Ovary (tissue), 9 donors: Measurements from ENCODE around the gene ARFRP1. TPM values are rescaled to one million over a fixed set of nuclear protein-coding genes. Genes with fewer than 3 reads are reported as not detected.

Source experiments
- DNase-seq, 5 donors: peaks; one replicate each; pipeline ENCODE4 v3.0.0-alpha.2; 2019 to 2020
- H3K27ac ChIP-seq, 2 donors: fragments of 200-600 bp; one replicate each; pipeline versions ENCODE4 v1.5.1 to v1.8.0; 2019 to 2022
- H3K27me3 ChIP-seq: fragments of 200-600 bp; one replicate; pipeline ENCODE4 v1.8.0; 2022
- H3K36me3 ChIP-seq: fragments of 200-600 bp; sonication (generic); one replicate; pipeline ENCODE4 v1.5.1; 2019
- H3K4me1 ChIP-seq: one replicate; pipeline ENCODE4 v1.8.1; 2013; ENCODE audit warnings: mild to moderate bottlenecking, moderate library complexity; ENCODE audit not compliant: insufficient read depth
- H3K4me3 ChIP-seq: fragments of 200-600 bp; sonication (generic); one replicate; pipeline ENCODE4 v1.5.1; 2017
- H3K9me3 ChIP-seq, 2 donors: fragments of 200-600 bp in 1 of 2; sonication (generic) in 1 of 2; one replicate each; pipeline versions ENCODE4 v1.5.1 to v1.8.1; 2013 to 2019; ENCODE audit warnings: mild to moderate bottlenecking in 1 of 2, moderate library complexity in 1 of 2
- EP300 ChIP-seq: sonication (generic); formaldehyde crosslinking; IDR thresholded peaks from one replicate; pipeline ENCODE4 v1.6.1; 2017; ENCODE audit warnings: antibody characterized with exemption
- POLR2A ChIP-seq: fragments of 450-650 bp; IDR thresholded peaks from one replicate; pipeline ENCODE4 v1.6.1; 2017; ENCODE audit warnings: antibody characterized with exemption, mild to moderate bottlenecking, moderate library complexity
- WGBS, 3 donors: extraction: QIAGEN DNeasy Blood & Tissue Kit in 1 of 3; methylation state at CpG; one replicate each; pipeline versions ENCODE4 v1.1.5 to v1.1.7; 2013 to 2017; 5-methylcytosine and 5-hydroxymethylcytosine counted together
- intact Hi-C, 4 donors: fragments of 100-400 bp; cut with DNase I; formaldehyde crosslinking; loops; one replicate each; pipeline versions ENCODE4 v1.11.0 to v1.15.1; 2022 to 2023
- polyA plus RNA-seq, 2 donors: library from polyadenylated mRNA; stranded (reverse); fragments of 200-250 nt in 1 of 2; fragments of 350-450 nt in 1 of 2; fragmentation: Illumina TruSeq in 1 of 2; extraction: RNeasy Lipid Tissue Mini Kit (QIAGEN cat#74804) in 1 of 2; gene quantifications; one replicate each; pipeline ENCODE4 v1.2.3, GENCODE V29; 2013 to 2014
- total RNA-seq, 7 donors: library from RNA; depleted of rRNA in 2 of 7; stranded (reverse); fragments of >200 nt in 2 of 7; fragmentation: NEBNext Ultra II Directional in 3 of 7; extraction: Animal tissue kit (Norgen Biotek cat#: 25700) in 3 of 7; gene quantifications; one replicate each; pipeline versions ENCODE4 v1.1.0 to v1.2.4, GENCODE V29; 2016 to 2023
- TF ChIP-seq, protein P1 (sequence below), 3 donors: fragments of 450-650 bp in 2 of 3; fragments of 200-600 bp in 1 of 3; IDR thresholded peaks; one replicate each; pipeline versions ENCODE4 v1.5.1 to v1.8.0; 2016 to 2022; ENCODE audit warnings: antibody characterized with exemption in 3 of 3, mild to moderate bottlenecking in 1 of 3
- donor health status: DM: no; HTN: no; CAD: no; lungs with moderate emphysema.
- donor health status: DM: no; HTN: no; CAD: no.
- donor health status: Bipolar disorder and iron deficiency.
- donor health status: DM: yes; HTN: yes; CAD: no.
- donor health status: DM: no; HTN: no; CAD: no.
- donor health status: DM: yes; HTN: yes; CAD: no.

The ARFRP1 gene
- total and polyA plus RNA-seq, 9 donors = 15.3 to 59.5 (median 47.2) TPM

DNA sequence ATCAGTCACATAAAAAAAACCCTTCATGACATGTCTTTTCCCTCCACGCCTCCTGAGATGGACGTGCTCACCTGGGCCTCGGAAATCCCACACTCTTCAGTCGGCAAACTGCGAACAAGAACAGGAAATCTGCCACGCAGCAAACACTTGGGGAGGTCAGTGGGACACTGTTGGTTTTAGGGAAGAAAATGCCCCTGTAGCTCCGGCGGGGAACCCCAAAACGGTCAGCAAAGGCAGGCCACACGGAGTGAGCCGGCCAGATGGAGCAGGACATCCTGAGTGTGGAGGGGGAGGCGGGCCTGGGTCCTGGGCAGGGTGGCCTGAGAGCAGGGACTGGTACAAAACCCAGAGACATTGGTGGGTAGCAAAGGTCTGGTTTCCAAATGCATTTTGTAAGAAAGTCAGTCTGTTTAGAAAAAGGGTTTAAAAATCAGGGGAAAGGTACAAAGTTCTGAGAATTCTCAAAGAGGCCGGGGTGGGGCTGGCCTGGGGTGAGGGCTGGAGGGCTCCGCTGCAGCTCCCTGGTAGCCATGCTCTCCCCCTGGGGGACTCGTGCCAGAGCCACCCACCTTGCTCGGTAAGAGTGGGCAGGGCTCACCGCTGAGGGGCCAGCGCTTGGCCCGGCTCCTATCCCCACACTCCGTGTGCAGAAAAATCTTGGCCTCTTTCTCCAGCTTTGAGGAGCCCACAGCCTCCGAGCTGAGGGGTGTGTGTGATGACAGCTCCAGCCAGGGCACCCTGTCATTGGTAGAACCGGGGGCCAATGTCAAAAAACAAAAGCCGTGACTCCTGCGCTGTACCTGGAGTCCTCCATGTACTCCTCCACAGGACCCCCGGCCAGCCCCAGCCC is 37.0 kb upstream of the ARFRP1 start:
- TF ChIP-seq EP300 = no peak
- TF ChIP-seq, protein P1, sequence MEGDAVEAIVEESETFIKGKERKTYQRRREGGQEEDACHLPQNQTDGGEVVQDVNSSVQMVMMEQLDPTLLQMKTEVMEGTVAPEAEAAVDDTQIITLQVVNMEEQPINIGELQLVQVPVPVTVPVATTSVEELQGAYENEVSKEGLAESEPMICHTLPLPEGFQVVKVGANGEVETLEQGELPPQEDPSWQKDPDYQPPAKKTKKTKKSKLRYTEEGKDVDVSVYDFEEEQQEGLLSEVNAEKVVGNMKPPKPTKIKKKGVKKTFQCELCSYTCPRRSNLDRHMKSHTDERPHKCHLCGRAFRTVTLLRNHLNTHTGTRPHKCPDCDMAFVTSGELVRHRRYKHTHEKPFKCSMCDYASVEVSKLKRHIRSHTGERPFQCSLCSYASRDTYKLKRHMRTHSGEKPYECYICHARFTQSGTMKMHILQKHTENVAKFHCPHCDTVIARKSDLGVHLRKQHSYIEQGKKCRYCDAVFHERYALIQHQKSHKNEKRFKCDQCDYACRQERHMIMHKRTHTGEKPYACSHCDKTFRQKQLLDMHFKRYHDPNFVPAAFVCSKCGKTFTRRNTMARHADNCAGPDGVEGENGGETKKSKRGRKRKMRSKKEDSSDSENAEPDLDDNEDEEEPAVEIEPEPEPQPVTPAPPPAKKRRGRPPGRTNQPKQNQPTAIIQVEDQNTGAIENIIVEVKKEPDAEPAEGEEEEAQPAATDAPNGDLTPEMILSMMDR (IDR thresholded peaks at IDR 0.05) = no peak
- Histone ChIP-seq H3K27me3 (no peaks in the 10 kb centered on the region), H3K36me3 (no peaks in the 10 kb centered on the region), H3K4me1 (peaks cover 9% of the 10 kb centered on the region), H3K27ac (peak overlapping the region in 1 of 2 donors; percentile 14), H3K9me3 (no peaks in the 10 kb centered on the region), H3K4me3 (no peak overlapping the region)
- intact Hi-C loops = no loop called here
- DNase-seq = peak in 1 of 5 donors; percentile 47
- WGBS, 3 donors = 50 to 65% (median 55%) methylated on average over 25 of the region's 25 CpGs

DNA sequence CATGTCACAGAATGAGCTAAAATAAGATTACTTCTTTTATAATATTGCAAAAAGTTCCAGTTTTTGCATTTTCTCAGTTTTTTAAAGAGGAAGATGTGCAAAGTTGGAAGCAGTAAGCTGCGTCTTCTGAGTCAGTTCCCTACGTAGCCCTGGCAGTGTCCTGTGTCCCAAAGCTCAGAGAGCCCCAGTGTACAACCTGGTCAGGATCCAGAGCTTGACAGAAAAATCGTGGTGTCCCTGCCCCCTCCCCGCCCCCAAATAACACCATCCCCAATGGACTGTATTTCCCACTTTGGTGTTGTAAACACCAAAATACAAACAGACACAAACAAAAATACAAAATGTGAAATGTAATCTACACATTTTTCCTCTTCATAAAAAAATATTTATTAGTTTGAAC is 36.4 kb upstream of the ARFRP1 start:
- WGBS, 3 donors = 68 to 69% (median 69%) methylated on average over 4 of the region's 4 CpGs
- H3K4me3 ChIP-seq = no peak overlapping the region
- intact Hi-C loops = no loop called here

GRCh38 chr20:63743210-63743970 is 35.6 kb upstream of the ARFRP1 start:
- Histone ChIP-seq H3K27me3 (no peaks in the 10 kb centered on the region), H3K4me1 (peaks cover 9% of the 10 kb centered on the region), H3K36me3 (no peaks in the 10 kb centered on the region), H3K9me3 (no peaks in the 10 kb centered on the region), H3K27ac (peak overlapping the region in 1 of 2 donors; percentile 90), H3K4me3 (no peak overlapping the region)
- 67 to 80% (median 72%) methylated on average over 30 to 31 of the region's 31 CpGs for WGBS, 3 donors
- intact Hi-C loops = no loop called here
- peak in 3 of 5 donors; percentile 24 to 46 (median 45) for DNase-seq
- TF ChIP-seq POLR2A = no peak

More for the DNA sequence above, 36.4 kb upstream of the ARFRP1 start:
- Histone ChIP-seq H3K4me1 (peaks cover 9% of the 10 kb centered on the region), H3K9me3 (no peaks in the 10 kb centered on the region), H3K36me3 (no peaks in the 10 kb centered on the region), H3K27me3 (no peaks in the 10 kb centered on the region), H3K27ac (no peak overlapping the region)
- TF ChIP-seq POLR2A (no peak), EP300 (no peak)
- TF ChIP-seq, protein P1 (IDR thresholded peaks at IDR 0.05) = no peak
- peak in 1 of 5 donors; percentile 25 for DNase-seq

GRCh38 chr20:63742381-63743024 is 34.7 kb upstream of the ARFRP1 start:
- intact Hi-C loops = no loop called here
- H3K36me3 ChIP-seq = no peaks in the 10 kb centered on the region
- DNase-seq = peak; percentile 49 to 76 (median 56)
- no peak for TF ChIP-seq EP300
- H3K4me1 ChIP-seq = peaks cover 11% of the 10 kb centered on the region
- H3K27ac ChIP-seq = peak overlapping the region; percentile 72 to 90
- no peaks in the 10 kb centered on the region for H3K9me3 ChIP-seq
- no peak overlapping the region for H3K4me3 ChIP-seq
- H3K27me3 ChIP-seq = no peaks in the 10 kb centered on the region
- WGBS, 3 donors = 34 to 71% (median 40%) methylated on average over 24 to 37 of the region's 37 CpGs

- Histone ChIP-seq H3K36me3 (no peaks in the 10 kb centered on the region), H3K9me3 (no peaks in the 10 kb centered on the region), H3K4me3 (no peak overlapping the region), H3K4me1 (peaks cover 11% of the 10 kb centered on the region), H3K27me3 (no peaks in the 10 kb centered on the region), H3K27ac (peak overlapping the region; percentile 72 to 90)
- intact Hi-C loops = no loop called here
- peak in 4 of 5 donors; percentile 37 to 67 (median 54) for DNase-seq
- WGBS, 3 donors = 27 to 38% (median 36%) methylated on average over 9 to 30 of the region's 30 CpGs
- TF ChIP-seq, protein P1 (IDR thresholded peaks at IDR 0.05) = no peak
These were observed 34.1 kb upstream of the ARFRP1 start for GRCh38 chr20:63741676-63742380.
